H1 (cell line): Measurements from ENCODE around the gene KDM8.

ENCODE experiments used
- BRCA1 ChIP-seq: IDR thresholded peaks from 2 replicates; pipeline ENCODE4 v1.6.1; 2012; ENCODE audit warnings: low read depth, low read length, improper control_type of control experiment
- CBX5 ChIP-seq: fragments of 300-800, 300-1000 bp; sonication (generic); IDR thresholded peaks from 2 replicates; pipeline ENCODE4 v1.7.1; 2016; ENCODE audit warnings: antibody characterized with exemption, low read length, low read depth
- EZH2 ChIP-seq: fragments of 200-600 bp; sonication (generic); IDR thresholded peaks from 2 replicates; pipeline ENCODE4 v1.7.1; 2012; ENCODE audit warnings: low read depth, mild to moderate bottlenecking, moderate library complexity, low read length, inconsistent platforms; ENCODE audit not compliant: severe bottlenecking
- FOSL1 ChIP-seq: IDR thresholded peaks from 2 replicates; pipeline ENCODE4 v1.6.1; 2011; ENCODE audit warnings: mild to moderate bottlenecking, low read depth, low read length, moderate library complexity; ENCODE audit not compliant: insufficient read depth
- HDAC6 ChIP-seq: IDR thresholded peaks from one replicate; pipeline ENCODE4 v1.7.1; 2012; ENCODE audit warnings: low read depth, mild to moderate bottlenecking, inconsistent platforms, low read length, moderate library complexity
- KDM5A ChIP-seq: fragments of 200-600 bp; IDR thresholded peaks from 2 replicates; pipeline ENCODE4 v1.7.1; 2012; ENCODE audit warnings: mild to moderate bottlenecking, low read length, inconsistent platforms, mixed read lengths
- POLR2A ChIP-seq, 2 experiments: IDR thresholded peaks; 1 replicate in 1 of 2; 2 replicates in 1 of 2; pipeline ENCODE4 v1.6.1; 2011; ENCODE audit warnings: low read depth in 2 of 2, low read length in 2 of 2, mild to moderate bottlenecking in 2 of 2; ENCODE audit errors: control extremely low read depth in 1 of 2
- POLR2AphosphoS5 ChIP-seq: IDR thresholded peaks from 2 replicates; pipeline ENCODE4 v1.6.1; 2011; ENCODE audit warnings: low read depth, low read length
- RXRA ChIP-seq: IDR thresholded peaks from 2 replicates; pipeline ENCODE4 v1.6.1; 2011; ENCODE audit warnings: low read depth, mild to moderate bottlenecking, low read length, moderate library complexity; ENCODE audit not compliant: insufficient read depth
- SIRT6 ChIP-seq: IDR thresholded peaks from one replicate; pipeline ENCODE4 v1.7.1; 2012; ENCODE audit warnings: low read length, inconsistent platforms
- TF ChIP-seq, protein P1 (sequence below): IDR thresholded peaks from 2 replicates; pipeline ENCODE4 v1.6.1; 2012; ENCODE audit warnings: inconsistent platforms
- TF ChIP-seq, protein P2 (sequence below): IDR thresholded peaks from 2 replicates; pipeline ENCODE4 v1.6.1; 2012; ENCODE audit warnings: inconsistent platforms
- TF ChIP-seq, protein P3 (sequence below), 3 experiments: IDR thresholded peaks; 1 replicate in 2 of 3; 2 replicates in 1 of 3; pipeline versions ENCODE4 v1.5.1 to v1.6.1; 2011; ENCODE audit warnings: low read length in 3 of 3, mild to moderate bottlenecking in 3 of 3, inconsistent platforms in 2 of 3, low read depth in 1 of 3, moderate library complexity in 1 of 3; ENCODE audit not compliant: insufficient read depth in 1 of 3; ENCODE audit errors: control extremely low read depth in 1 of 3

DNA sequence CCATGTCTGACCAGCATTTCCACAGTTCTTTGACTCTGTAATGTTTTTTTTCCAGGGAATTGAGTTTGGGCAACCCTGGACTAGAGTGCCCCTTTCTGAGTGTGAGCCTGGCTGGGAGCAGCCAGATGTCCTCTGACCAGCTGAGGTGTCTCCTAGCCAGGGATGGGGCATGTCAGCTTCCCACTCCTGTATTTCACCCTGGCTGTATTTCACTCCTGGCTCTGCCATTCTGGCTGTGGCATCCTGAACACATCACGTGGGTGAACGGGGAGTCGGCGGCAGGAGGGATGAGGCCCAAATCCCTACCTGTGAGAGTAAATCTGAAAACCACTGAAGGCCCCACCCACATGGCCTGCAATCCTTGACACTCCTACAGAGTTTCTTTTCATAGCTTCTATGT is 31.3 kb downstream of the KDM8 start:
- TF ChIP-seq KDM5A (no peak), FOSL1 (no peak), POLR2AphosphoS5 (no peak), POLR2A (IDR thresholded peaks at IDR 0.05; ENCODE audit: control extremely low read depth in 1 of 2, low read depth in 2 of 2, low read length in 2 of 2) (no peak), RXRA (no peak), HDAC6 (no peak), BRCA1 (no peak), CBX5 (no peak), SIRT6 (no peak), EZH2 (no peak)
- TF ChIP-seq, protein P1, sequence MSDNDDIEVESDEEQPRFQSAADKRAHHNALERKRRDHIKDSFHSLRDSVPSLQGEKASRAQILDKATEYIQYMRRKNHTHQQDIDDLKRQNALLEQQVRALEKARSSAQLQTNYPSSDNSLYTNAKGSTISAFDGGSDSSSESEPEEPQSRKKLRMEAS, result no peak
- TF ChIP-seq, protein P2, sequence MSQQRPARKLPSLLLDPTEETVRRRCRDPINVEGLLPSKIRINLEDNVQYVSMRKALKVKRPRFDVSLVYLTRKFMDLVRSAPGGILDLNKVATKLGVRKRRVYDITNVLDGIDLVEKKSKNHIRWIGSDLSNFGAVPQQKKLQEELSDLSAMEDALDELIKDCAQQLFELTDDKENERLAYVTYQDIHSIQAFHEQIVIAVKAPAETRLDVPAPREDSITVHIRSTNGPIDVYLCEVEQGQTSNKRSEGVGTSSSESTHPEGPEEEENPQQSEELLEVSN, result no peak
- TF ChIP-seq, protein P3, sequence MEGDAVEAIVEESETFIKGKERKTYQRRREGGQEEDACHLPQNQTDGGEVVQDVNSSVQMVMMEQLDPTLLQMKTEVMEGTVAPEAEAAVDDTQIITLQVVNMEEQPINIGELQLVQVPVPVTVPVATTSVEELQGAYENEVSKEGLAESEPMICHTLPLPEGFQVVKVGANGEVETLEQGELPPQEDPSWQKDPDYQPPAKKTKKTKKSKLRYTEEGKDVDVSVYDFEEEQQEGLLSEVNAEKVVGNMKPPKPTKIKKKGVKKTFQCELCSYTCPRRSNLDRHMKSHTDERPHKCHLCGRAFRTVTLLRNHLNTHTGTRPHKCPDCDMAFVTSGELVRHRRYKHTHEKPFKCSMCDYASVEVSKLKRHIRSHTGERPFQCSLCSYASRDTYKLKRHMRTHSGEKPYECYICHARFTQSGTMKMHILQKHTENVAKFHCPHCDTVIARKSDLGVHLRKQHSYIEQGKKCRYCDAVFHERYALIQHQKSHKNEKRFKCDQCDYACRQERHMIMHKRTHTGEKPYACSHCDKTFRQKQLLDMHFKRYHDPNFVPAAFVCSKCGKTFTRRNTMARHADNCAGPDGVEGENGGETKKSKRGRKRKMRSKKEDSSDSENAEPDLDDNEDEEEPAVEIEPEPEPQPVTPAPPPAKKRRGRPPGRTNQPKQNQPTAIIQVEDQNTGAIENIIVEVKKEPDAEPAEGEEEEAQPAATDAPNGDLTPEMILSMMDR (IDR thresholded peaks at IDR 0.05; ENCODE audit: control extremely low read depth in 1 of 3, insufficient read depth in 1 of 3, low read depth in 1 of 3, low read length in 3 of 3), result no peak
